ENCODE results near the gene EXOC3.

EXOC3 gene

DNA sequence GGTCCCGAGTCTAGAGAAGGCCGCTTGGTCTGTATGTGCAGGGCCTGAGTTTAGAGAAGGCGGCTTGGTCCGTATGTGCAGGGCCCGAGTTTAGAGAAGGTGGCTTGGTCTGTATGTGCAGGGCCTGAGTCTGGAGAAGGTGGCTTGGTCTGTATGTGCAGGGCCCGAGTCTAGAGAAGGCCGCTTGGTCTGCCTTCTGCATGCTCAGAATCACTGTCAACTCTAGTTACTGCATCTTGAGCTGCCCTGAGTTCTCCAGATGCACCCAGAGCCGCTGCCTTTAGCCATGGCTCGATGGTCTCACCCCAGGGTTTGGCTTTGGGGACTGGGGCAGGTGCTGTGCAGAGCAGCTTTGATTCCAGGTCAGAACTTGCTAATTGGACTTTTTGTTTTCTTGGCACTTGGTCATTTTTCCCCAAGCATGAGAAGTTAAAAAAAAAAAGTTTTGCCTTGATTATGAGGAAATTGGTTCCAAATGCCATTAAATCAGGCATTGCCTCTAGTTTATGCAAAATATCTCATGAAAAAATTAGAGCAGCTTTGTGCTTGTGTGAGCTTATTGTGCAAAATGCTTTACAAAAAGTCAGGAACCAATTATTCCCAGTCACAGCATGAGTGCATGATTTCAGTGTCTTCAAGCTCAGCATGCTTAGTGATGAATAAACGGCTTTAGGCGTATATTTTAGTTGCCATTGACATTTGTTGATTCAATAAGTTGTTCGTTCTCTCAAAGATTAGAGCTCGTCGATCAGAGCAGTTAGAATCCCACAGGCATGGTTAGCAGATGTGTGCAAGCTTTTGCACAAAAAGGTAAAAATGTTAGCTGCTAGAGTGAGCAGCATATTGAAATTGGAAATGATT, 25.4 kb upstream of the EXOC3 start:
- H3K27ac ChIP-seq = no peak overlapping the region
- POLR2A ChIA-PET (ENCODE audit: low non-redundant PET) = no interaction called here
- DNase-seq (ENCODE audit: low spot score) = no peak
- TF ChIP-seq, protein P1, sequence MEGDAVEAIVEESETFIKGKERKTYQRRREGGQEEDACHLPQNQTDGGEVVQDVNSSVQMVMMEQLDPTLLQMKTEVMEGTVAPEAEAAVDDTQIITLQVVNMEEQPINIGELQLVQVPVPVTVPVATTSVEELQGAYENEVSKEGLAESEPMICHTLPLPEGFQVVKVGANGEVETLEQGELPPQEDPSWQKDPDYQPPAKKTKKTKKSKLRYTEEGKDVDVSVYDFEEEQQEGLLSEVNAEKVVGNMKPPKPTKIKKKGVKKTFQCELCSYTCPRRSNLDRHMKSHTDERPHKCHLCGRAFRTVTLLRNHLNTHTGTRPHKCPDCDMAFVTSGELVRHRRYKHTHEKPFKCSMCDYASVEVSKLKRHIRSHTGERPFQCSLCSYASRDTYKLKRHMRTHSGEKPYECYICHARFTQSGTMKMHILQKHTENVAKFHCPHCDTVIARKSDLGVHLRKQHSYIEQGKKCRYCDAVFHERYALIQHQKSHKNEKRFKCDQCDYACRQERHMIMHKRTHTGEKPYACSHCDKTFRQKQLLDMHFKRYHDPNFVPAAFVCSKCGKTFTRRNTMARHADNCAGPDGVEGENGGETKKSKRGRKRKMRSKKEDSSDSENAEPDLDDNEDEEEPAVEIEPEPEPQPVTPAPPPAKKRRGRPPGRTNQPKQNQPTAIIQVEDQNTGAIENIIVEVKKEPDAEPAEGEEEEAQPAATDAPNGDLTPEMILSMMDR (conservative IDR thresholded peaks at IDR 0.05; ENCODE audit: low read depth) = no peak
- CTCF ChIA-PET = no interaction called here

DNA sequence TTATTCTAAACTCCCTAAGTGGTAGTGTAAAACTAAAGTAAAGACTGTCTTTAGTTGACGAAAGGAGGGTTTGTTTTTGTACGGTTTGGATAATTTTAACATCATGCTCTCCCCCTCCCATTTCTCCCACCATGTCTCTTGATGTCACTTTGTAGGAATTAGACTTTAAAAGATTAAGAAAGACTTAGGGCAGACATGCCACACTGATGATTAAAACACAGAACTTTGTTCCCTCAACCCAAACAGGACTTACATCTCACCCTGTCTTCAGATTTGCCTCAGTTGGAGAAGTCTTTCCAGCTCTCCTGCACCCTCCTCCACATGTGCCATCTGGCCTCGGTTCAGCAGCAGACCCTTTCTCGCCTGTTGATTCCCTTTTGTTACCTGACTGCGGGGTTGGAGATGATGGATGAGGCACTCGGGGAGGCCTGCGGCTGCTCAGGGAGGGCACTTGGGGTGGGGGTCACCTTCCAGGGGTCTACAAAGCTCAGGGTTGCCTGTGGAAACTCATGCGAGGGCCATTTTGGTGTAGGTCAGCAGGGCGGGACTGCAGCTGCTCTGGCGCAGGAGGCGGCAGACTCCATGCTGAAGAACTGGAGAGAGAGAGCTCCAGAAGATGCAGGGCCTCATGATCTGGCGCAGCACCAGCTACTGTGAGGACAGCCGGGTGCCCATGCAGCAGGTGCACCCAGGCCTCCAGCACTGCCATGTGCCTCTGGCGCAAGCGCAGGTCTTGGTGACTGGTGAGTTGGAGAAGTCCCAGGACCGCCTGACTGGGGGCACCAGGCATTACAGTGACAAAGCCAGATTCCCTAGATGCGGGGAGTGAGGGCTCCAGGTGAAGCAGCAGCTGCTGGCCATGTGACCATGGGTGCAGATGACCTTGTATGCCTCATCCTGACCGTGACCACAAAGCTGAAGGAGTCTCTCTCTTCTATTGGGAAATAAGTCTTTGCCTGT, 24.5 kb upstream of the EXOC3 start:
- ChIA-PET CTCF (no interaction called here), POLR2A (ENCODE audit: low non-redundant PET) (no interaction called here)
- no peak for DNase-seq (ENCODE audit: low spot score)
- no peak overlapping the region for H3K27ac ChIP-seq
- TF ChIP-seq, protein P1 (conservative IDR thresholded peaks at IDR 0.05; ENCODE audit: low read depth) = no peak

DNA sequence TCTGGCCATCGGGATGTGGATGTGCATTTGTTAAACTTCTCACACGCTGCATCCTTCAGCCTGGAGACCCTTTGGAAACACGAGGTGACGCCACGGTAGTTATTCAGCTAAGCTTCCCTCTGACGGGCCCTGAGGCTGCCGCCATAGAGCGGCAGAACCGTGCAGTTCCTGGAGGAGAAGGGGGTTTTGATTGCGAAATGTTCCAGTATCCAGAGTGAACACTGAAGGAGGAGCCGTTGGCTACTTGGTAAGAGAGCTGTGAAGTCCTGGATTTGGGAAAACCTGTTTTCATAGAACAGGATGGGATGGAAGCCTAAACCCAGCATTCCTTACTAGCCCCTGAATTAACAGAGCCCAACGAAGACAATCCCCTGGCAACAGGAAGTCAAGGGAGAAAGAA, 23.0 kb upstream of the EXOC3 start:
- ChIA-PET CTCF (interaction anchor here (1.1 kb wide), 1 partner anchor 103 kb away, joined by 3 read pairs; no protein-coding TSS in a partner anchor), POLR2A (ENCODE audit: low non-redundant PET) (no interaction called here)
- H3K27ac ChIP-seq = peak overlapping the region; percentile 11
- TF ChIP-seq, protein P1 (conservative IDR thresholded peaks at IDR 0.05; ENCODE audit: low read depth) = no peak
- DNase-seq (ENCODE audit: low spot score) = no peak

DNA sequence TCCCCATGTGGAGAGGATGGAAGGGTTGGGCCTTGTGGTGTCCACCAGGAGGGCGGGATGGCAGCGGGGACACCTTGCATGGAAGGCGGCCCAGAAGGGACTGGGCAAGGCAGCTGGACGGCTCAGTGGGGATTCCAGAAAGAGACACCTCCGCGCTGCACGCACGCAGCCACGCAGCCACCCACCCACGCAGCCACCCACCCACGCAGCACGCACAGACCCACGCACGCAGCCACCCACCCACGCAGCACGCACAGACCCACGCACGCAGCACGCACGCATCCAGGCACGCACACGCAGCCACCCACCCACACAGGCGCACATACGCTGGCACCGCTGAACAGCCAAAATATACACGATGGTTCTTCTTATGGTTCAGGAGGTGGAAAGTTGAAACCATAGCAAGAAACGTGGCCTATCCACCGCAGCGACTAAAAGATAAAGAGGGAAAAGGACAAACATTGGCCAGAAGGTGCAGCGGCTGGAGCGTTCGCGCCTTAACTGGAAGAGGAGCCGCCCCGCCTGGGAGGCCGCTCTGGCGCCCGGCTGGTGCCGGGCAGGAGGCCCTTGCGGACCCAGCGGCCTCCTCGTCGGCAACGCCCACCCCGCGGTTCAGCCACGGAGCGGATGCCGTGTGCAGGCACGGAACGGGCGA, 22.2 kb upstream of the EXOC3 start:
- TF ChIP-seq, protein P1 (conservative IDR thresholded peaks at IDR 0.05; ENCODE audit: low read depth) = no peak
- peak overlapping the region; percentile 29 for H3K27ac ChIP-seq
- ChIA-PET POLR2A (ENCODE audit: low non-redundant PET) (no interaction called here), CTCF (no interaction called here)
- no peak for DNase-seq (ENCODE audit: low spot score)

- ChIA-PET POLR2A (ENCODE audit: low non-redundant PET) (no interaction called here), CTCF (no interaction called here)
- no peak for DNase-seq (ENCODE audit: low spot score)
- H3K27ac ChIP-seq = peak overlapping the region; percentile 29
- TF ChIP-seq, protein P1 (conservative IDR thresholded peaks at IDR 0.05; ENCODE audit: low read depth) = no peak
Measured at GRCh38 chr5:421287-421880, 21.6 kb upstream of the EXOC3 start.

DNA sequence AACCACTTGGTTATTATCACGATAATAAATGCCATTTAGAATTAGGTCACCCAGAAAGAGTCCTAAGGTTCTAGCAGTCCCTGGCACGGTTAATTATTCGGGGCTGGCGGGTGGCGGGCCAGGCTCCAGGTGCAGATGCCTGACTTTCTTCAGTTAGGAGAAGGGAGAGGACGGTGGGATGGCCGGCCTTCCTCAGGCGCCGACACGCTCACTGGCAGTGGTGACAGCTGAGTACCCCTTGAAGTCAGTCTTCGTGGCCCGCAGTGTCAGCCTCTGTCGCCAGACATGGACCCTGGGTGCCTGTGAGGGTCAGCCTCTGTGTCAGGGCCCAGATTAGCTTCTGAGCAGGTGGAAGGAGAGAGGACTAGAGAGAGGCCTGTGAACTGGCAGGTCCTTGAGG, 21.1 kb upstream of the EXOC3 start:
- peak overlapping the region; percentile 29 for H3K27ac ChIP-seq
- POLR2A ChIA-PET (ENCODE audit: low non-redundant PET) = no interaction called here
- DNase-seq (ENCODE audit: low spot score) = no peak
- CTCF ChIA-PET = no interaction called here
- TF ChIP-seq, protein P1 (conservative IDR thresholded peaks at IDR 0.05; ENCODE audit: low read depth) = no peak
